Brain microvascular endothelial cell (primary cell): ENCODE results near the gene ADAM30.

Experiments
- DNase-seq: peaks from one replicate; pipeline ENCODE4 v3.0.0-alpha.2; 2020
- H3K27ac ChIP-seq: fragments of 250-450 bp; sonication (Bioruptor Pico); 2 replicates; pipeline ENCODE4 v1.5.1; 2020; ENCODE audit warnings: mild to moderate bottlenecking, moderate library complexity
- H3K27me3 ChIP-seq: fragments of 250-450 bp; sonication (Bioruptor Pico); replicated peaks from 2 replicates; pipeline ENCODE4 v1.5.1; 2020; ENCODE audit warnings: mild to moderate bottlenecking
- H3K36me3 ChIP-seq: fragments of 250-450 bp; sonication (Bioruptor Pico); replicated peaks from 2 replicates; pipeline ENCODE4 v1.5.1; 2020; ENCODE audit warnings: mild to moderate bottlenecking
- H3K4me3 ChIP-seq: 2 replicates; pipeline ENCODE4 v1.5.1; 2011; ENCODE audit warnings: low read depth, mild to moderate bottlenecking, control low read depth, low read length, moderate library complexity
- CTCF ChIP-seq: IDR thresholded peaks from 2 replicates; pipeline ENCODE4 v1.5.1; 2011; ENCODE audit warnings: low read depth, mild to moderate bottlenecking, moderate library complexity, low read length, control low read depth, inconsistent platforms; ENCODE audit errors: missing control alignments
- in situ Hi-C: cut with HindIII; loops from 2 replicates; pipeline ENCODE4 v1.10.0; 2017; ENCODE audit warnings: low sequenced_read_pairs, low pct_ligation_motif_present

The ADAM30 gene

GRCh38 chr1:119935373-119935772 is 39.1 kb upstream of the ADAM30 start:
- TF ChIP-seq CTCF: no peak
- Histone ChIP-seq H3K27me3 (no peaks in the 10 kb centered on the region), H3K27ac (no peak overlapping the region), H3K4me3 (no peak overlapping the region), H3K36me3 (peaks cover 72% of the 10 kb centered on the region)
- in situ Hi-C loops: no loop called here
- DNase-seq: no peak

- in situ Hi-C loops: no loop called here
- peaks cover 75% of the 10 kb centered on the region for H3K36me3 ChIP-seq
- no peak overlapping the region for H3K4me3 ChIP-seq
- no peak for TF ChIP-seq CTCF
- no peak for DNase-seq
- no peak overlapping the region for H3K27ac ChIP-seq
- H3K27me3 ChIP-seq: no peaks in the 10 kb centered on the region
Measured at GRCh38 chr1:119933397-119933796, 37.1 kb upstream of the ADAM30 start.

GRCh38 chr1:119929643-119930315 is 33.5 kb upstream of the ADAM30 start:
- no peak overlapping the region for H3K27ac ChIP-seq
- in situ Hi-C loops: no loop called here
- DNase-seq: no peak
- H3K27me3 ChIP-seq: no peaks in the 10 kb centered on the region
- peaks cover 78% of the 10 kb centered on the region for H3K36me3 ChIP-seq
- H3K4me3 ChIP-seq: no peak overlapping the region
- TF ChIP-seq CTCF: no peak

- in situ Hi-C loops: no loop called here
- H3K4me3 ChIP-seq: no peak overlapping the region
- H3K27me3 ChIP-seq: no peaks in the 10 kb centered on the region
- peaks cover 89% of the 10 kb centered on the region for H3K36me3 ChIP-seq
- TF ChIP-seq CTCF: no peak
- no peak overlapping the region for H3K27ac ChIP-seq
- no peak for DNase-seq
Measured at GRCh38 chr1:119926553-119926952, 30.2 kb upstream of the ADAM30 start.

GRCh38 chr1:119924948-119925898 is 28.9 kb upstream of the ADAM30 start:
- in situ Hi-C loops: no loop called here

More at GRCh38 chr1:119924948-119925898, 28.9 kb upstream of the ADAM30 start:
- no peak overlapping the region for H3K27ac ChIP-seq
- no peaks in the 10 kb centered on the region for H3K27me3 ChIP-seq
- peaks cover 97% of the 10 kb centered on the region for H3K36me3 ChIP-seq
- TF ChIP-seq CTCF: no peak
- no peak overlapping the region for H3K4me3 ChIP-seq
- no peak for DNase-seq
